GM12878 (cell line): ENCODE measurements around the gene PXMP2. TPM values are rescaled to one million over a fixed set of nuclear protein-coding genes. Genes with fewer than 3 reads are reported as not detected.

ENCODE experiments used
- ATAC-seq: fragments of 200-7000 bp; cut with Tn5 transposase; 3 replicates; pipeline ENCODE4 v1.9.1; 2020; ENCODE audit warnings: mild to moderate bottlenecking, moderate library complexity
- BruUV-seq: library from RNA; stranded (reverse); fragments of 400-500 nt; replicated peaks from 2 replicates; lab custom pipeline; 2021; lab: Mats Ljungman, UMichigan
- CTCF ChIA-PET: fragments of 300-600 bp; sonication (Branson Sonifier 250); formaldehyde crosslinking; extraction: SDS; loops from one replicate; lab custom pipeline; 2021; ENCODE audit warnings: inconsistent platforms; lab: Yijun Ruan, JAX
- POLR2A ChIA-PET: fragments of 350-600 bp; formaldehyde crosslinking; extraction: SDS; loops from one replicate; lab custom pipeline; 2021; ENCODE audit warnings: inconsistent platforms; lab: Charles Lee
- RAD21 ChIA-PET: fragments of 300-600 bp; sonication (Branson Sonifier 250); formaldehyde crosslinking; loops from one replicate; lab custom pipeline; 2023; ENCODE audit warnings: antibody characterized with exemption; ENCODE audit not compliant: unreplicated experiment; lab: Charles Lee
- SMC1A ChIA-PET: fragments of 300-600 bp; sonication (Branson Sonifier 250); formaldehyde crosslinking; loops from one replicate; lab custom pipeline; 2023; ENCODE audit not compliant: unreplicated experiment, uncharacterized antibody; lab: Charles Lee
- DNase-seq: peaks from one replicate; pipeline ENCODE4 v3.0.0-alpha.2; 2011; ENCODE audit warnings: low read depth, low spot score
- FAIRE-seq: peaks from 3 replicates; lab custom pipeline; 2011; peaks lifted over from hg19 to GRCh38; lab: Jason Lieb, UNC
- H2AFZ ChIP-seq: 2 replicates; pipeline ENCODE4 v1.6.0; 2011; ENCODE audit warnings: low read depth, low read length, control low read depth; ENCODE audit not compliant: control insufficient read depth
- H3K27ac ChIP-seq: 2 replicates; pipeline ENCODE4 v1.5.1; 2011; ENCODE audit warnings: control low read depth; ENCODE audit not compliant: control insufficient read depth, insufficient read depth
- H3K27me3 ChIP-seq, 2 experiments: replicated peaks in 1 of 2; 2 replicates each; pipeline versions ENCODE4 v1.6.0 to v1.6.1; 2011; ENCODE audit warnings: low read length in 1 of 2; ENCODE audit not compliant: control insufficient read depth in 2 of 2, insufficient read depth in 2 of 2
- H3K36me3 ChIP-seq, 2 experiments: 2 replicates each; pipeline ENCODE4 v1.5.1; 2011; ENCODE audit warnings: low read length in 1 of 2; ENCODE audit not compliant: control insufficient read depth in 2 of 2, insufficient read depth in 2 of 2
- H3K4me1 ChIP-seq: 2 replicates; pipeline ENCODE4 v1.6.1; 2011; ENCODE audit warnings: mild to moderate bottlenecking, low read length, moderate library complexity, mixed read lengths; ENCODE audit not compliant: control insufficient read depth, insufficient read depth
- H3K4me2 ChIP-seq: 2 replicates; pipeline ENCODE4 v1.6.0; 2011; ENCODE audit warnings: control low read depth; ENCODE audit not compliant: control insufficient read depth, insufficient read depth
- H3K4me3 ChIP-seq: fragments of 200-600 bp; sonication (generic); 2 replicates; pipeline ENCODE4 v1.5.1; 2016
- H3K79me2 ChIP-seq: 2 replicates; pipeline ENCODE4 v1.6.0; 2011; ENCODE audit warnings: low read length; ENCODE audit not compliant: control insufficient read depth, insufficient read depth
- H3K9ac ChIP-seq: 2 replicates; pipeline ENCODE4 v1.8.0; 2011; ENCODE audit warnings: low read length, control low read depth, mixed read lengths; ENCODE audit not compliant: control insufficient read depth, insufficient read depth
- H3K9me3 ChIP-seq: replicated peaks from 3 replicates; pipeline ENCODE4 v1.5.1; 2011; ENCODE audit warnings: mild to moderate bottlenecking, low read length; ENCODE audit not compliant: control insufficient read depth, insufficient read depth
- H4K20me1 ChIP-seq: 2 replicates; pipeline ENCODE4 v1.6.0; 2011; ENCODE audit not compliant: control insufficient read depth, insufficient read depth
- ASH2L ChIP-seq: fragments of 300-600, 200-600 bp; sonication (generic); IDR thresholded peaks from 2 replicates; pipeline ENCODE4 v1.6.1; 2017; ENCODE audit warnings: low read depth, mild to moderate bottlenecking, borderline replicate concordance
- ATF2 ChIP-seq: IDR thresholded peaks from 2 replicates; pipeline ENCODE4 v1.6.1; 2012; ENCODE audit warnings: low read length, inconsistent platforms
- BCL11A ChIP-seq: IDR thresholded peaks from 2 replicates; pipeline ENCODE4 v1.6.1; 2011; ENCODE audit warnings: low read depth, low read length
- BHLHE40 ChIP-seq, 2 experiments: fragments of 450-650 bp in 1 of 2; IDR thresholded peaks; 2 replicates each; pipeline ENCODE4 v1.6.1; 2011 to 2017; ENCODE audit warnings: low read depth in 2 of 2, borderline replicate concordance in 1 of 2, improper control_type of control experiment in 1 of 2, low read length in 1 of 2, mild to moderate bottlenecking in 1 of 2
- IRF3 ChIP-seq: fragments of 450-650 bp; IDR thresholded peaks from 2 replicates; pipeline ENCODE4 v1.6.1; 2014; ENCODE audit warnings: mild to moderate bottlenecking
- MEF2B ChIP-seq: fragments of 450-650 bp; IDR thresholded peaks from 2 replicates; pipeline ENCODE4 v1.6.1; 2018; ENCODE audit warnings: mild to moderate bottlenecking, moderate library complexity; ENCODE audit not compliant: partially characterized antibody, poor library complexity, severe bottlenecking
- NBN ChIP-seq: fragments of 450-650 bp; IDR thresholded peaks from 2 replicates; pipeline ENCODE4 v1.6.1; 2016
- RAD51 ChIP-seq: fragments of 450-650 bp; IDR thresholded peaks from 2 replicates; pipeline ENCODE4 v1.6.1; 2016; ENCODE audit warnings: moderate library complexity, mild to moderate bottlenecking, inconsistent platforms
- RELB ChIP-seq: fragments of 450-650 bp; IDR thresholded peaks from 2 replicates; pipeline ENCODE4 v1.6.1; 2017; ENCODE audit warnings: low read depth, mild to moderate bottlenecking, moderate library complexity
- WGBS: methylation state at CpG from one replicate; pipeline ENCODE4 v1.1.6; 2016; ENCODE audit warnings: low lambda C conversion rate; ENCODE audit not compliant: insufficient replicate concordance, insufficient coverage; ENCODE audit errors: missing lambda C conversion rate; 5-methylcytosine and 5-hydroxymethylcytosine counted together
- in situ Hi-C: fragments of 300-500 bp; cut with MboI; formaldehyde crosslinking; loops from 9 replicates; pipeline ENCODE4 v1.14.3; 2018; ENCODE audit warnings: mixed read lengths
- intact Hi-C: fragments of 100-400 bp; cut with micrococcal nuclease; formaldehyde crosslinking; loops from one replicate; pipeline ENCODE4 v1.14.2; 2022; ENCODE audit not compliant: unreplicated experiment
- polyA plus RNA-seq, 11 experiments: library from polyadenylated mRNA; depleted of rRNA in 4 of 11; unstranded in 6 of 11; stranded (reverse) in 5 of 11; fragments of >200 nt; fragmentation: Nextera tagmentation in 4 of 11; fragmentation: Illumina TruSeq in 1 of 11; extraction: Ambion mirVana in 4 of 11; extraction: Trizol in 1 of 11; gene quantifications; 1 replicate in 1 of 11; 2 replicates in 10 of 11; pipeline versions ENCODE4 v1.2.1 to v1.2.3, GENCODE V29; 2011 to 2016; ENCODE audit warnings: inconsistent platforms in 2 of 11, missing spikeins in 2 of 11, low read depth in 1 of 11
- total RNA-seq, 4 experiments: library from RNA; depleted of rRNA in 3 of 4; stranded (reverse); fragments of >200 nt in 3 of 4; fragmentation: Illumina TruSeq in 1 of 4; extraction: Trizol in 1 of 4; gene quantifications; 2 replicates each; pipeline versions ENCODE4 v1.2.1 to v1.2.3, GENCODE V29; 2013 to 2021
- TF ChIP-seq, protein P1 (sequence below): fragments of 450-650 bp; IDR thresholded peaks from 2 replicates; pipeline ENCODE4 v1.6.1; 2017; ENCODE audit warnings: mild to moderate bottlenecking, low read depth, inconsistent platforms; ENCODE audit not compliant: poor library complexity, severe bottlenecking
- TF ChIP-seq, protein P2 (sequence below): fragments of 450-650 bp; IDR thresholded peaks from 2 replicates; pipeline ENCODE4 v1.6.1; 2016; ENCODE audit warnings: mild to moderate bottlenecking

Gene PXMP2
- total and polyA plus RNA-seq, 10 of the 15 experiments (the other 5 are each of a cell fraction or from before 2014, with no cell fraction given) = 4.0 to 97.8 (median 42.0) TPM

- WGBS = 4% methylated on average over 10 of the region's 10 CpGs
- POLR2A ChIA-PET = no interaction called here
- CTCF ChIA-PET = no interaction called here
- peak; percentile 44 for DNase-seq
- RAD21 ChIA-PET = no interaction called here
- Histone ChIP-seq H3K9ac (no peak overlapping the region), H3K27ac (peak overlapping the region; percentile 27), H3K9me3 (no peaks in the 10 kb centered on the region), H3K36me3 (peaks cover 10 to 13% of the 10 kb centered on the region in 2 experiments), H2AFZ (no peak overlapping the region), H4K20me1 (no peaks in the 10 kb centered on the region), H3K4me3 (no peak overlapping the region), H3K79me2 (peaks cover 5% of the 10 kb centered on the region), H3K4me1 (peaks cover 15% of the 10 kb centered on the region), H3K4me2 (peak overlapping the region; percentile 53; the same call in 1 of the 2 replicates), H3K27me3 (no peaks in the 10 kb centered on the region)
- no TSS peak for BruUV-seq
- SMC1A ChIA-PET = interaction anchor here (0.9 kb wide), 1 partner anchor 8 kb away, joined by 3 read pairs; no protein-coding TSS in a partner anchor
- intact Hi-C loops = loop anchor here (2.0 kb wide), 1 partner anchor 14 kb away; the partner anchor contains the start of genes POLE and PXMP2
- in situ Hi-C loops = no loop called here
- no peak for FAIRE-seq
- peak; percentile 90 for ATAC-seq
- TF ChIP-seq, protein P1, sequence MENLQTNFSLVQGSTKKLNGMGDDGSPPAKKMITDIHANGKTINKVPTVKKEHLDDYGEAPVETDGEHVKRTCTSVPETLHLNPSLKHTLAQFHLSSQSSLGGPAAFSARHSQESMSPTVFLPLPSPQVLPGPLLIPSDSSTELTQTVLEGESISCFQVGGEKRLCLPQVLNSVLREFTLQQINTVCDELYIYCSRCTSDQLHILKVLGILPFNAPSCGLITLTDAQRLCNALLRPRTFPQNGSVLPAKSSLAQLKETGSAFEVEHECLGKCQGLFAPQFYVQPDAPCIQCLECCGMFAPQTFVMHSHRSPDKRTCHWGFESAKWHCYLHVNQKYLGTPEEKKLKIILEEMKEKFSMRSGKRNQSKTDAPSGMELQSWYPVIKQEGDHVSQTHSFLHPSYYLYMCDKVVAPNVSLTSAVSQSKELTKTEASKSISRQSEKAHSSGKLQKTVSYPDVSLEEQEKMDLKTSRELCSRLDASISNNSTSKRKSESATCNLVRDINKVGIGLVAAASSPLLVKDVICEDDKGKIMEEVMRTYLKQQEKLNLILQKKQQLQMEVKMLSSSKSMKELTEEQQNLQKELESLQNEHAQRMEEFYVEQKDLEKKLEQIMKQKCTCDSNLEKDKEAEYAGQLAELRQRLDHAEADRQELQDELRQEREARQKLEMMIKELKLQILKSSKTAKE = peak; percentile 78
- TF ChIP-seq MEF2B (peak; percentile 46), IRF3 (no peak), ASH2L (no peak), ATF2 (peak; percentile 23; the same call in 1 of the 2 replicates), RAD51 (peak; percentile 84), BCL11A (0 out of 2 replicates have a peak, but pooled peaks have one; percentile 20), BHLHE40 (IDR thresholded peaks at IDR 0.05; ENCODE audit: borderline replicate concordance in 1 of 2, low read depth in 2 of 2, low read length in 1 of 2) (peak; percentile 95 to 97), NBN (0 out of 2 replicates have a peak, but pooled peaks have one; percentile 76), RELB (peak; percentile 80; the same call in 1 of the 2 replicates)
- TF ChIP-seq, protein P2, sequence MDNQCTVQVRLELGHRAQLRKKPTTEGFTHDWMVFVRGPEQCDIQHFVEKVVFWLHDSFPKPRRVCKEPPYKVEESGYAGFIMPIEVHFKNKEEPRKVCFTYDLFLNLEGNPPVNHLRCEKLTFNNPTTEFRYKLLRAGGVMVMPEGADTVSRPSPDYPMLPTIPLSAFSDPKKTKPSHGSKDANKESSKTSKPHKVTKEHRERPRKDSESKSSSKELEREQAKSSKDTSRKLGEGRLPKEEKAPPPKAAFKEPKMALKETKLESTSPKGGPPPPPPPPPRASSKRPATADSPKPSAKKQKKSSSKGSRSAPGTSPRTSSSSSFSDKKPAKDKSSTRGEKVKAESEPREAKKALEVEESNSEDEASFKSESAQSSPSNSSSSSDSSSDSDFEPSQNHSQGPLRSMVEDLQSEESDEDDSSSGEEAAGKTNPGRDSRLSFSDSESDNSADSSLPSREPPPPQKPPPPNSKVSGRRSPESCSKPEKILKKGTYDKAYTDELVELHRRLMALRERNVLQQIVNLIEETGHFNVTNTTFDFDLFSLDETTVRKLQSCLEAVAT = peak; percentile 62
Observed at GRCh38 chr12:132700212-132700822, 12.9 kb downstream of the PXMP2 start.
